ENCODE measurements around the gene SDSL.

SDSL gene

GRCh38 chr12:113422886-113423669 is 898 bp downstream of the SDSL start:
- peak; percentile 31 for DNase-seq

GRCh38 chr12:113424456-113424855 is 2.3 kb downstream of the SDSL start:
- DNase-seq: peak; percentile 24

GRCh38 chr12:113424915-113425823 is 3.0 kb downstream of the SDSL start:
- peak; percentile 77 for DNase-seq

DNA sequence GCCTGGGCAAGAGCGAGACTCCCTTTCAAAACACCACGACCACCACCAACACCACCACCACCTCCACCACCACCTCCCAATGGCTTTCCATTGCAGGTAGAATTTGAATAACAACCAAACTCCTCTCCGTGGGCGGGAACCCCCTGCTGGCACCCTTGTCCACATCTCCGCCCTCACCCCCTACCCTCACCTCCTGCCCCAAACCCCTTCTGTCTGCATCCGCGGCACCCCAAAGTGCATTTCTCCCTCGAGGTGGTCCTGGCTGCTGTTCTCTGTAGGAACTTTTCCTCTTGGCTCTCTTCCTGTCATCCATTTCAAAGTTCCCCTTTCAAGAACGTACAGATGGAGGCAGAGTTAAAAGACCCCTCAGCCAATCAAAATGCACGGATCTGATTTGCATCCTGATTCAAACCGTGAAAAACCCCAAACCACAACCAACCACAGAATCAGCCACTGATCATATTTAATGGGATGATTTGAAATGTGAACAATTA is 3.8 kb downstream of the SDSL start:
- DNase-seq: no peak

- DNase-seq: no peak
Measured at GRCh38 chr12:113427882-113428281, 5.7 kb downstream of the SDSL start.

- no peak for DNase-seq
Measured at GRCh38 chr12:113428482-113428881, 6.3 kb downstream of the SDSL start.

DNA sequence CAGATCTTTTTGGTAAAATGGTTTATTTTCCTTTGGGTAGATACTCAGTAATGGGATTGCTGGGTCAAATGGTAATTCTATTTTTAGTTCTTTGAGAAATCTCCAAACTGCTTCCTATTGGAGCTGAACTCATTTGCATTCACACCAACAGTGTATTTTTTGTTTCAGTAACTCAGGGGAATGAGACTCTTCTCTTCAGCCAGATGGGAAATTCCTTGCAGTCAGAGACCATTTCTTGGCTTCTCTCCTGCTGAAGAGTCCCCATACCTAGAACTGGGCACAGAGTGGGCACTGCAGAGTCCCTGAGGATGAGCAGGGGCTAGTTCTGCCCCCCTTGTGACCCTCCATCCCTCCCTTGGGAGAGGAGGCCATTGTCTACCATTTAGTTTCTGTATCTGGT is 10.8 kb downstream of the SDSL start:
- DNase-seq: no peak

GRCh38 chr12:113435367-113435766 is 13.2 kb downstream of the SDSL start:
- DNase-seq: no peak

- DNase-seq: no peak
Measured at GRCh38 chr12:113436586-113436985, 14.4 kb downstream of the SDSL start.

DNA sequence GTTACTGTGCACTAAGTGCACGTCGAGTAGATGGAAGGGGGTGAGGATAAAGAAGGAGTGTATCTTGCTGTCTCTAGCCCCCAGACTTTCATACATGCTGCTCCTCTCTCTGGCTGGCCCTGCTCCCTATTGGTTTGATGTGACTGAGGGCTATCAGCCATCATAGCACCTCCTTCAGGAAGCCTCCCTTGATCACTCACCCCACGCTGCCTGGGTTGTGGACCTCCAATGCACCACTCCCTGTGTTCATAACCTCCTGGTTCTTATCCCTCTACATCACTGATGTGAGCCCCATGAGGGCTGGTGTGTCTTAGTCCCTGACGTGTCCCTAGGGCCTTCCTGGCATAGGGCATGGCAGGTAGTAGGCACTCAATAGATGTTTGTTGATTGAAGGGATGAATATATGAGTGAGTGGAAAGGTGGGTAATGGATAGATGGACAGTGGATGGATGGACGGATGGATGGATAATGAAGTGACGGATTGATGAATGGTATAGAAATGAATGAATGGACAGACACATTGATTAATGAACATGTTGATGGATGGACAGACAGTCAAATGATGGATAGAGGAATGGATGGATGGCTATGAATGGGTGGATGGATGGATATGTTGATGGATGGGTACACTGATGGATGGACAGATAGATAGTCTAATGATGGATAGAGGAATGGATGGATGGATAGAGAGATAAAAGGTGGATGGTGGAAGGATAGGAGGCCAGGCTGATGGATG is 15.0 kb downstream of the SDSL start:
- DNase-seq: no peak

- no peak for DNase-seq
Measured at GRCh38 chr12:113437729-113438100, 15.5 kb downstream of the SDSL start.

- DNase-seq: no peak
Measured at GRCh38 chr12:113438523-113439300, 16.5 kb downstream of the SDSL start.

- no peak for DNase-seq
Measured at GRCh38 chr12:113439301-113439597, 17.1 kb downstream of the SDSL start.

GRCh38 chr12:113439606-113440030 is 17.4 kb downstream of the SDSL start:
- peak; percentile 53 for DNase-seq

GRCh38 chr12:113440336-113440735 is 18.2 kb downstream of the SDSL start:
- DNase-seq: no peak

GRCh38 chr12:113440947-113441782 is 19.0 kb downstream of the SDSL start:
- DNase-seq: no peak

DNA sequence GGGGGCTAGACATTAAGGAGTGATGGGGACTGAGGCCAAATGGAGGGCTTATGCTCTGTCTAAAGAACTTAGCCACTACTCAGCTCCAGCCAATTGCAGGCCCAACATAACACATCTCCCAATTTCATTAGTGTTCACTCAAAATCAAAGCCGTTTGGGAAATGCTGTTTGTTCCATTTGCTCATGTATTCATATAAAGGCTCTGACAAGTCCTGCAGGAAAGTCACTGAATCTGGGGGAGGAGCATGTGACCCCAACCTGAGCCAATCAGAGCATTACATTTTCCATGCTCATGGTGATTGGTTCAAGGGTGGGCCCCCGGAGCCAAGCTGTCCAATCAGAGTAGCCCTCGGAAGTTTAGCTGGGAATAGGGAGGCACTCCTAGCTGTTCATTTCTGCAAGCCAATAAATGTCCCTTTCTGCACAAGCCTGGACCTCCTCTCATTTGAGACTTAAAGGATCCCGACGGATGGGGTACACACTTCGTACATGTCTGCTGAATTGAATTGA is 20.9 kb downstream of the SDSL start:
- DNase-seq: no peak

GRCh38 chr12:113445544-113446171 is 23.5 kb downstream of the SDSL start:
- DNase-seq: peak; percentile 66

DNA sequence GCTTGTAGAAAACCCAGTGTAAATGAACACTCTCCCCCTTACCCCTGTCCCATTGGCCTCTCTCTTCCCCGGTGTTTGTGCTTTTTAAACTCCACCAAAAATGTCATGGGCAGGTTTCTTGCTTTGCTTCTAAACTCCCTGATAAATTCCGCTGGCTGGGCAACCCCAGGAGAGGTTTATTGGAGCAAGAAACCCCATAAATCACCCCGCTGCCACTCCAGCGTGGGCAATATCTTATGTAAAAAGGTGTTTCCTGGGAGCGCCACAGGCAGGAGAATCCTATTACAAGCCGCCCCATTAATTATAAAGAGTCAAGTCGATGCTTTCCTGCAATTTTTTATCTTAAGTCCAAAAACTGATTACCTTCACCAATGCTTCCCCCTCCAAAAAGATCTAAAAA is 26.7 kb downstream of the SDSL start:
- no peak for DNase-seq

DNA sequence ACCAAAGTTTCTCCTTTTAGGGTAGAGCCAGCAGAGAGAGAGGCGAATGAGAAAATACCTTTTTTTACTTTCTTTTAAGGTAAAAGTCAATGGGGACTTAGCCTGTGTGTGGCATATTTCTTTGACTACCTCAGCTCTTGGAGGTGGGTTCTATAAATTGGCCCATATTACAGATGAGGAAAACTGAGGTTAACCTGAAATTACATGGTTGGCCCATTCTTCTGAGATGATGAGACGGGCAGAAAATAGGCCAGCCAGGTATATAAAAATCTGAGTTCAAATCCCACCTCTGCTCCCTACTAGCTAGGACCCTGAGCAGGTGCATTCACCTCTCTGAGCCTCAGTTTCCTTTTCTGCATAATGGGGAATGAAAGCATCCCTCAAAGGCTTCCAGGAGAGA is 27.1 kb downstream of the SDSL start:
- no peak for DNase-seq

DNA sequence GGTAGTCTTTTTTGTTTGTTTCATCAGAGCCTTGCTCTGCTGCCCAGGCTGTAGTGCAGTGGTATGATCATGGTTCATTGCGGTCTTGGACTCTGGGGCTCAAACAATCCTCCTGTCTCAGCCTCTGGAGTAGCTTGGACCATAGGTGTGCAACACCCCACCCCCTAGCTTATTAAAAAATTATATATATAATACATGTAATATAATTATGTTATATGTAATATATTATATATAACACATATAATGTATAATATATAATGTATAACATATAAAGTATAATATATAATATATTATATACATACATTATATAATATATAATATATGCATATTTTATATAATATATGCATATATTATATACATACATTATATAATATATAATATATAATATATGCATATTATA is 27.7 kb downstream of the SDSL start:
- no peak for DNase-seq
